ENCODE results near the gene ZNF221. TPM values are rescaled to one million over a fixed set of nuclear protein-coding genes. Genes with fewer than 3 reads are reported as not detected.

Gene ZNF221
- total RNA-seq, 1 donor from 2014 or later = 8.7 TPM

DNA sequence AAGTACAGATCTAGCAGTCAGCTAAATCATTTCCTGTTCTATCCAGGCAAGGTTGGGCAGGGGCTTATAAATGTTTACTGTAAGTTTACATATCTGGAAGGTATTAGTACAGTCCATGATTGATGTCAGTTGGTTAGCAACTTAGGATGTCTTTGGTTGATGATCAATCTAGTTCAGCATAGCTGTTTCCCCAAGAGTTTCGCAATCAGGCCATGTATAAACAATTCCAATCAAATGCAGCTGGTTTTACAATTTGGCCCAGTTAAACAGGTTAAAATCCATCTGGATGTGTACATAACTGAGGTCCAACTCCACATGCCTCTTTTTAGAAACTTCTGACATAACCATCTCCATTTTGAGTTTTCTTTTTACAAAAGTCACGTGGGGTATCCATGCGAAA, 6.9 kb downstream of the ZNF221 start:
- no peaks in the 10 kb centered on the region for H3K4me1 Mint-ChIP-seq (ENCODE audit: low read depth)
- H3K4me3 Mint-ChIP-seq (ENCODE audit: unreplicated experiment) = no peak overlapping the region
- peaks cover 59% of the 10 kb centered on the region for H3K9me3 Mint-ChIP-seq (ENCODE audit: low read depth)
- H3K27ac Mint-ChIP-seq (ENCODE audit: unreplicated experiment) = no peak overlapping the region
- DNase-seq (ENCODE audit: low spot score) = no peak
- H3K27me3 Mint-ChIP-seq (ENCODE audit: low read depth) = no peaks in the 10 kb centered on the region
- TF ChIP-seq, protein P1, sequence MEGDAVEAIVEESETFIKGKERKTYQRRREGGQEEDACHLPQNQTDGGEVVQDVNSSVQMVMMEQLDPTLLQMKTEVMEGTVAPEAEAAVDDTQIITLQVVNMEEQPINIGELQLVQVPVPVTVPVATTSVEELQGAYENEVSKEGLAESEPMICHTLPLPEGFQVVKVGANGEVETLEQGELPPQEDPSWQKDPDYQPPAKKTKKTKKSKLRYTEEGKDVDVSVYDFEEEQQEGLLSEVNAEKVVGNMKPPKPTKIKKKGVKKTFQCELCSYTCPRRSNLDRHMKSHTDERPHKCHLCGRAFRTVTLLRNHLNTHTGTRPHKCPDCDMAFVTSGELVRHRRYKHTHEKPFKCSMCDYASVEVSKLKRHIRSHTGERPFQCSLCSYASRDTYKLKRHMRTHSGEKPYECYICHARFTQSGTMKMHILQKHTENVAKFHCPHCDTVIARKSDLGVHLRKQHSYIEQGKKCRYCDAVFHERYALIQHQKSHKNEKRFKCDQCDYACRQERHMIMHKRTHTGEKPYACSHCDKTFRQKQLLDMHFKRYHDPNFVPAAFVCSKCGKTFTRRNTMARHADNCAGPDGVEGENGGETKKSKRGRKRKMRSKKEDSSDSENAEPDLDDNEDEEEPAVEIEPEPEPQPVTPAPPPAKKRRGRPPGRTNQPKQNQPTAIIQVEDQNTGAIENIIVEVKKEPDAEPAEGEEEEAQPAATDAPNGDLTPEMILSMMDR (IDR thresholded peaks at IDR 0.05) = no peak
- peaks cover 46% of the 10 kb centered on the region for H3K36me3 Mint-ChIP-seq (ENCODE audit: low read depth)

DNA sequence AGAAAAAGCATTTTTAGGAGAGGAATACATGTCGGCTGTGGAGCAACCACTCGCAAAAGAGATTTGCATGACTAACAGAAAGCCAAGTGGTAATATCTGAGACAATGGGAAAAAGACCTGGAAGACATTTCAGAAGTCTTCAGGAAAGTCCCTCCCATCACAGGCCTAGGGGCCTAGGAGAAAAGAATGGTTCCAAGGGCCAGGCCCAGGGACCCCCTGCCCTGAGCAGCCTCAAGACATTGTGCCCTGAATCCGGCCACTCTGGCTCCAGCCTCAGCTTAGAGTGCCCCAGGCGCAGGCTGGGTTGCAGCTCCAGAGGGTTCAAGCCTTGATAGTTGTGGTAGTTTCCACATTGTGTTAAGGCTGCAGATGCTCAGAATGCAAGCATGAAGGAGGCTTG, 9.4 kb downstream of the ZNF221 start:
- no peaks in the 10 kb centered on the region for H3K4me1 Mint-ChIP-seq (ENCODE audit: low read depth)
- no peaks in the 10 kb centered on the region for H3K27me3 Mint-ChIP-seq (ENCODE audit: low read depth)
- H3K4me3 Mint-ChIP-seq (ENCODE audit: unreplicated experiment) = no peak overlapping the region
- H3K36me3 Mint-ChIP-seq (ENCODE audit: low read depth) = peaks cover 56% of the 10 kb centered on the region
- no peak for DNase-seq (ENCODE audit: low spot score)
- H3K27ac Mint-ChIP-seq (ENCODE audit: unreplicated experiment) = no peak overlapping the region
- H3K9me3 Mint-ChIP-seq (ENCODE audit: low read depth) = peaks cover 72% of the 10 kb centered on the region
- TF ChIP-seq, protein P1 (IDR thresholded peaks at IDR 0.05) = no peak

DNA sequence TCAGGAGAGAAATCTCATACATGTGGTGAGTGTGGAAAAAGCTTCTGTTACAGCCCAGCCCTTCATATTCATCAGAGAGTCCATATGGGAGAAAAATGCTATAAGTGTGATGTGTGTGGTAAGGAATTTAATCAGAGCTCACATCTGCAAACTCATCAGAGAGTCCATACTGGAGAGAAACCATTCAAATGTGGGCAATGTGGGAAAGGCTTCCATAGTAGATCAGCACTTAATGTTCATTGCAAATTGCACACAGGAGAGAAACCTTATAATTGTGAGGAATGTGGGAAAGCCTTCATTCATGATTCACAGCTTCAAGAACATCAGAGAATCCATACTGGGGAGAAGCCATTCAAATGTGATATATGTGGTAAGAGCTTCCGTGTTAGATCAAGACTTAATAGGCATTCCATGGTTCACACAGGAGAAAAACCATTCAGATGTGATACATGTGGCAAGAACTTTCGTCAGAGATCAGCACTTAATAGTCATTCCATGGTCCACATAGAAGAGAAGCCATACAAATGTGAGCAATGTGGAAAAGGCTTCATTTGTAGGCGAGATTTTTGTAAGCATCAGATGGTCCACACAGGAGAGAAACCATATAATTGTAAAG, 15.2 kb downstream of the ZNF221 start:
- TF ChIP-seq, protein P1 (IDR thresholded peaks at IDR 0.05) = no peak
- Mint-ChIP-seq H3K27me3 (ENCODE audit: low read depth) (no peaks in the 10 kb centered on the region), H3K4me3 (ENCODE audit: unreplicated experiment) (no peak overlapping the region), H3K27ac (ENCODE audit: unreplicated experiment) (no peak overlapping the region), H3K36me3 (ENCODE audit: low read depth) (peaks cover 89% of the 10 kb centered on the region), H3K4me1 (ENCODE audit: low read depth) (no peaks in the 10 kb centered on the region), H3K9me3 (ENCODE audit: low read depth) (peaks cover 79% of the 10 kb centered on the region)
- DNase-seq (ENCODE audit: low spot score) = no peak

DNA sequence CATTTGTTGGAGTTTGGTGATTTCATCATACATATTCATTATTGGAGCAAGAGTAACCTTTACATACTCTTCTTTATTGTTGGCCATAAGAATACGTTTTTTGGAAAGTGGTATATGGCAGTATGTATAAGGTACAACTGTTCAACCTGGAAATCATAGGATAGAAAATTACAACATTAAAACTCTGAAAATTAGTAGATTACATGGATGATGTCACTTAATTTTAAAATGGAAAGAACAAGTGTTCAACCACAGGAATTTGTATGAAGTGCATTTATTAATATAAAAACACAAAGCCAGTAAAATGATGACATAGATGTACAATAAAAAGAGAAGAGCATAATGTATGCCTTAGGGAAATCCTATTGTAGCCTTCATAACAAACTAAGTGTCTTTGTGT, 25.7 kb downstream of the ZNF221 start:
- TF ChIP-seq, protein P1 (IDR thresholded peaks at IDR 0.05) = no peak
- peaks cover 44% of the 10 kb centered on the region for H3K36me3 Mint-ChIP-seq (ENCODE audit: low read depth)
- DNase-seq (ENCODE audit: low spot score) = no peak
- no peaks in the 10 kb centered on the region for H3K27me3 Mint-ChIP-seq (ENCODE audit: low read depth)
- no peak overlapping the region for H3K4me3 Mint-ChIP-seq (ENCODE audit: unreplicated experiment)
- H3K9me3 Mint-ChIP-seq (ENCODE audit: low read depth) = peaks cover 80% of the 10 kb centered on the region
- H3K4me1 Mint-ChIP-seq (ENCODE audit: low read depth) = no peaks in the 10 kb centered on the region
- H3K27ac Mint-ChIP-seq (ENCODE audit: unreplicated experiment) = no peak overlapping the region

DNA sequence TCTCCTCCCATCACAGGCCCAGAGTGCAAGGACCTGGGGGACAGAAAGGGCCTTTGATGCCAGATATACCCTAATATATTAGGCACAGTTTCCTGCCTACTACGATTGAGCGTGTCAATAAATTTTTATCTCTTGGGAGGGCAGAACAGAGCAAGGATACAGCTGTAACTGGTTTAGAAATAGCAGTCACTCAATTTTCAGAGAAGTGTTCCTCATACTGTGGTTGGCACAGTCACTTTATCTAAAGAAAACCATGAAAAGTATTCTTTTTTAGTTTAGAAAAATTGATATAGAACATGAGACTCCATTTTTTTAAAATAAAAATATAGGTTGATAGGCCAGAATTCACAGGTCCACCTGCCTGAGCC, 32.5 kb downstream of the ZNF221 start:
- TF ChIP-seq, protein P1 (IDR thresholded peaks at IDR 0.05) = no peak
- Mint-ChIP-seq H3K27ac (ENCODE audit: unreplicated experiment) (peak overlapping the region; percentile 99), H3K27me3 (ENCODE audit: low read depth) (no peaks in the 10 kb centered on the region), H3K36me3 (ENCODE audit: low read depth) (peaks cover 9% of the 10 kb centered on the region), H3K9me3 (ENCODE audit: low read depth) (peaks cover 28% of the 10 kb centered on the region), H3K4me1 (ENCODE audit: low read depth) (peaks cover 13% of the 10 kb centered on the region), H3K4me3 (ENCODE audit: unreplicated experiment) (peak overlapping the region; percentile 99)
- DNase-seq (ENCODE audit: low spot score) = no peak
